ENCODE data around the gene NCKAP1.

NCKAP1 gene

DNA sequence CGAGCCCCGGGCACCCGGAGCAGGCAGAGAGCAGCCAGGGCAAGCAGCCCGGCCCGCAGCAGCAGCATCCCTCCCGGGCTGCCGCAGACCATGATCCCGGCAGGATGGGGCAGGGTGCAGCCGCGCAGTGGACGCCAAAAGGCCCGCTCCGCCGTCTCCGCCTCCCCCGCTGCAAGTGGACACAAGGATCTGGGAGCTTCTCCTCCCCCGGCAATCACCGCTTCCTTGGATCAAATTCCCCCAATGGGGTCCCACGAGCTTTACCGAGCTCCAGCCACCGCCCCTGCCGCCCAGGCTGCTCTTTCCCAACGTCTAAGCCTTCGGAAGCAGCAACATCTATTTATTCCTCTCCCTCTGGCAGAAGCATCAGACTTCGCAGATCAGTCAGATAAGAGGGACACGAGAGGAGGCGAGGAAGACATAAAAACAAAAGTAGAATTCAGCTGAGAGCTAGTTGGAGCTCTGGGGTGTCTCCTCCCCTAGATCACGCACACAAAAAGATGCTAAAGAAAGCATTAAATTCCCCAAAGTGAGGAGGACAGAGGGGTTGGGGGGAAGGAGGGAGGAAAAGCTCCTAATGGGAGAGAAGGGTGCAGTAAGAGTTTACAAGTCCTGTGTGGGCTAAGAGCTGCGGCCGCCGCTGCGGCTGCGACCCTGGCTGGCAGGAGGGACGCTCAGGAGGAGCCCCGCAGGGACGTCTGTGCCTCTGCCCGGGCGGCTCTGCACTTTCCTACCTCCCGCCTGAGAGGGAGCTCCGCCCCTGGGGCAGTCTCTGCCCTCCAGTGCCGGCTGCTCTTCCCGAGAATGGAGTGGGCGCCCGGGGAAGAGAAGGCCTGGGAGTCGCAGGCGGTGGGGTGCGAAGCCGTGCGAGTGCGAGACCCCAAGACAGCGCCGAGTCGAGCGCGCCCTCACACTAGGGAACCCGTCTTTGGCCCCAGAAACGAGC is 171.5 kb downstream of the NCKAP1 start, which contains the start of gene FRZB:
TSS of gene FRZB (minus strand) at position 177 of the 946 bp plus-strand sequence. CDS start at position 92, 85 bp downstream.
- peak; percentile 63 for DNase-seq

DNA sequence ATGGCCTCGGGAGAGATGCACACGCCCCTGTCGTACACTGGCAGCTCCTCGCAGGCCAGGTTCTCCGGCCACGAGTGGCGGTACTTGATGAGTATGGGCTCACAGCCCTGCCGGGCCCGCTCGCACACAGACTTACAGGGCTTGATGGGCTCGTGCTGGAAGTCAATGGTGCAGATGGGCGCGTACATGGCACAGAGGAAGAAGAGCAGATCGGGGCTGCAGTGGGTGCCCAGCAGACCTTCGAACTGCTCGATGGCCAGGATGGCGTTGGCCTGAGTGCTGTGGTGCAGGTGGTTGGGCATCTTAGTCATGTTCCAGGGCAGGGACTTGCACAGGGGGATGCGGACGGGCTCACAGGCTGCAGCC is 172.2 kb downstream of the NCKAP1 start:
- DNase-seq: peak; percentile 9

DNA sequence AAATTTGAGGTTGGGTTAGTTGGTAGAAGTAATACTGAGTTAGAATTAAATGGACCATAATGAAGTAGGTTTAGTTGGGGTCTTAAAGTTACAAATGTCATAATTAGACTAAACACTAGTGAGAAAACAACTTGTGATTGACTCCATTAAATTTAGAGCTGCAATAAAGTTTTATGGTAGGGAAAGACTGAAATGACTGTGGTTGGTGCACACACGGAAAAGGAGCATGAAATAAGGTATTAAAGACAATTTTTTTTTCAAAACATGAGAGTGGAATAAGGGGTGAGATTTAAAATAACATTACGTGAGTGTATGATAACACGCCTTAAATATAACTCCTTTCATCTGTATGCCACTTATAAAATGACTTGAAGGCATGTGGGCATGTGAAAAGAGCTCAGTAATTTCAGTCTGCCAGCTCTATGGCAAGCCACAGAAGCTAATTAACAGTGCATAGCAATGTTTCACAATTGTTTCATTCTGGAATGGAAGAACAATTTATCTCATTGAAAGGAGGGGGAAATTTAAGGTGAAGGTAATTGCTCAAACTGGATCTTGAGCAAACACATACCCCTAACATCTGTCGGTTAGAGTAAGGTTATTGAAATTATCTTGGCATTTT is 173.2 kb downstream of the NCKAP1 start:
- DNase-seq: no peak

DNA sequence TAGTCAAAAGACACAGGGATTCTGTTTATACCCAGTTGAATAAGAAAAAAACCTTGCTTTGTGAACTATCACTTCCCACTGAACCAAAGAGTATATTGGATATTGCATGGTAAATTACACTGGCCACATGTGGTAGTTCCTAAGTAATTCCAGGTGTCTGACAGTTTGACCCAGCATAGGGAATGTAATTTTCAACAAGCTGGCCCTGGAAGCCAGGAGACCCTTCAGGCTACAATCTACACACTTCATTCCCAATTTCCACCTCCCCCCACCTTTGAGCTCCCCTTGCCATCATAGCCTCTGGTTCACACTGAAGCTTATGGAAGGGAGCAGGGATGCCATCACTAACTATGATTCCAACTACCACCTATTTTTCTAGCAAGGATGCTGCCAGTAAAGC is 174.6 kb downstream of the NCKAP1 start:
- DNase-seq: no peak

DNA sequence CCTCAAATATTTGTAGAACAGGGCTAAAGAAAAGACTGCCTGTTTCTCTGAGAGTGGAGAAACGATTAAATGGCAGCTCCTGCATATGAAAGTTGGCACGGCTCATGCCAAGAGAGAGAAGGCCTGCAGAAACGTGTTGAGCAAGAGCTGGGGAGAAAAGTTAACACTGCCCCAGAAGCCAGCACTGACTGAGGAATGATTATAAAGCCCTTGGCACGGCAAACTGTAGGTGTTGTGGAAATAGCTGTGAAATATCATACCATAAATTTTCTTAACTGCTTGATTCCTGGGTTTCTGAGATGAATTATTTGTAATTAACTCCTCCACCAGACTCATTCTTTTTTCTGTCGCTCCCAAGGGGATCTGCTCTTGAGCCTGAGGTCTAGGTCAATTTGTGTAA is 176.2 kb downstream of the NCKAP1 start:
- no peak for DNase-seq

DNA sequence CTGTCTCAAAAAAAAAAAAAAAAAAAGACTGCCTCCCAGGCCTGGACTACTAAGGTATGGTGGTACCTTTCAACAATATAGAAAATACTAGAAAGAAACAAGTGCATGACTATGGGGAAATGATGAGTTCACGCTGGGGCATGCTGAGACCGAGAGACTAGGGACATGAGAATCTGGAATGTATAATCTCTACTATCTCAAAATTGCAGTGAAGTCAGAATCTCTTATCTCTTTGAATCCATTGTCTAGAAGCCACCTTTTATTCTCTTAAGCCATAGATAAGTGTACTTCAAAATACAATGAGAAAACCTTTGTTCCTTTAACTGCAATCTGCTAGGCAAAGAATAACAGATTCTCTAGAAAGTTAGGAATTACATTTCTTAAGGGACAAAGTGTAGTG is 177.4 kb downstream of the NCKAP1 start:
- DNase-seq: no peak
